Stimulated activated naive B cell treated with anti-CD40 and anti-IgM and Interleukin-4, amounts not matched to agents 10 μg/mL and 1 μg/mL and 100 μg/mL, for 72 hours (primary cell): ENCODE results near the gene PRMT7.
A peak's percentile ranks its signal among the peaks of the same experiment; 100 is the strongest.

ENCODE experiments used
- ATAC-seq, 2 donors: fragments of 150-1000 bp; cut with Tn5 transposase; replicated peaks; 2 replicates each; pipeline ENCODE4 v1.10.0; 2021; ENCODE audit warnings: moderate library complexity in 1 of 2
- DNase-seq: peaks from one replicate; pipeline ENCODE4 v3.0.0; 2021
- H3K27ac Mint-ChIP-seq: one replicate; pipeline ENCODE4 v1.8.0; 2022; ENCODE audit warnings: mild to moderate bottlenecking, mixed read lengths
- H3K27me3 Mint-ChIP-seq, 2 donors: one replicate each; pipeline ENCODE4 v1.8.0; 2022; ENCODE audit warnings: mixed read lengths in 2 of 2
- H3K36me3 Mint-ChIP-seq, 2 donors: one replicate each; pipeline ENCODE4 v1.8.0; 2022; ENCODE audit warnings: mixed read lengths in 2 of 2, mild to moderate bottlenecking in 1 of 2
- H3K4me1 Mint-ChIP-seq, 2 donors: one replicate each; pipeline ENCODE4 v1.8.0; 2022; ENCODE audit warnings: mixed read lengths in 2 of 2, mild to moderate bottlenecking in 1 of 2
- H3K4me3 Mint-ChIP-seq, 2 donors: one replicate each; pipeline ENCODE4 v1.8.0; 2022; ENCODE audit warnings: mild to moderate bottlenecking in 2 of 2, mixed read lengths in 2 of 2, moderate library complexity in 1 of 2
- H3K9me3 Mint-ChIP-seq, 2 donors: one replicate each; pipeline ENCODE4 v1.8.0; 2022; ENCODE audit warnings: mixed read lengths in 2 of 2, mild to moderate bottlenecking in 1 of 2

The PRMT7 gene

GRCh38 chr16:68395815-68396214, 85.0 kb downstream of the PRMT7 start:
- Mint-ChIP-seq H3K4me1 (peaks cover 0 to 3% of the 10 kb centered on the region in 2 donors), H3K9me3 (no peaks in the 10 kb centered on the region), H3K27me3 (peaks cover 5 to 7% of the 10 kb centered on the region in 2 donors), H3K36me3 (no peaks in the 10 kb centered on the region), H3K27ac (no peak overlapping the region), H3K4me3 (no peak overlapping the region)
- DNase-seq, result no peak
- ATAC-seq, result no peak

- ATAC-seq (peak; percentile 36 to 61), DNase-seq (no peak)
- Mint-ChIP-seq H3K36me3 (no peaks in the 10 kb centered on the region), H3K27ac (peak overlapping the region; percentile 72), H3K27me3 (peaks cover 5 to 7% of the 10 kb centered on the region in 2 donors), H3K9me3 (no peaks in the 10 kb centered on the region), H3K4me1 (peaks cover 0 to 3% of the 10 kb centered on the region in 2 donors), H3K4me3 (no peak overlapping the region)
These were observed 85.7 kb downstream of the PRMT7 start for GRCh38 chr16:68396481-68396880.

- H3K4me1 Mint-ChIP-seq, result peaks cover 0 to 3% of the 10 kb centered on the region in 2 donors
- DNase-seq (no peak), ATAC-seq (no peak)
- no peaks in the 10 kb centered on the region for H3K36me3 Mint-ChIP-seq
- no peaks in the 10 kb centered on the region for H3K9me3 Mint-ChIP-seq
- H3K27ac Mint-ChIP-seq, result no peak overlapping the region
- H3K4me3 Mint-ChIP-seq, result no peak overlapping the region
- H3K27me3 Mint-ChIP-seq, result peaks cover 5 to 7% of the 10 kb centered on the region in 2 donors
These were observed 86.9 kb downstream of the PRMT7 start for GRCh38 chr16:68397710-68398201.

GRCh38 chr16:68399456-68399855, 88.6 kb downstream of the PRMT7 start:
- Mint-ChIP-seq H3K36me3 (no peaks in the 10 kb centered on the region), H3K4me3 (no peak overlapping the region), H3K9me3 (no peaks in the 10 kb centered on the region), H3K27ac (no peak overlapping the region), H3K4me1 (peaks cover 0 to 3% of the 10 kb centered on the region in 2 donors), H3K27me3 (peaks cover 5 to 7% of the 10 kb centered on the region in 2 donors)
- ATAC-seq (no peak), DNase-seq (no peak)

- Mint-ChIP-seq H3K9me3 (no peaks in the 10 kb centered on the region), H3K4me3 (no peak overlapping the region), H3K27ac (no peak overlapping the region), H3K27me3 (peaks cover 5 to 7% of the 10 kb centered on the region in 2 donors), H3K4me1 (peaks cover 0 to 3% of the 10 kb centered on the region in 2 donors), H3K36me3 (no peaks in the 10 kb centered on the region)
- peak; percentile 31 to 38 for ATAC-seq
- no peak for DNase-seq
These were observed 89.5 kb downstream of the PRMT7 start for GRCh38 chr16:68400083-68400923.

GRCh38 chr16:68400924-68401460, 90.2 kb downstream of the PRMT7 start:
- DNase-seq, result no peak
- Mint-ChIP-seq H3K27me3 (peaks cover 5 to 7% of the 10 kb centered on the region in 2 donors), H3K9me3 (no peaks in the 10 kb centered on the region), H3K4me3 (no peak overlapping the region), H3K27ac (no peak overlapping the region), H3K36me3 (no peaks in the 10 kb centered on the region), H3K4me1 (peaks cover 0 to 3% of the 10 kb centered on the region in 2 donors)
- ATAC-seq, result no peak

GRCh38 chr16:68401871-68402747, 91.3 kb downstream of the PRMT7 start:
- Mint-ChIP-seq H3K4me3 (no peak overlapping the region), H3K9me3 (no peaks in the 10 kb centered on the region), H3K27ac (no peak overlapping the region), H3K27me3 (peaks cover 5 to 14% of the 10 kb centered on the region in 2 donors), H3K4me1 (no peaks in the 10 kb centered on the region), H3K36me3 (no peaks in the 10 kb centered on the region)
- DNase-seq (no peak), ATAC-seq (no peak)

GRCh38 chr16:68402748-68403040, 91.9 kb downstream of the PRMT7 start:
- no peak for DNase-seq
- Mint-ChIP-seq H3K27ac (no peak overlapping the region), H3K36me3 (no peaks in the 10 kb centered on the region), H3K4me3 (no peak overlapping the region), H3K4me1 (no peaks in the 10 kb centered on the region), H3K27me3 (peaks cover under 1 to 8% of the 10 kb centered on the region in 2 donors), H3K9me3 (no peaks in the 10 kb centered on the region)
- no peak for ATAC-seq

- Mint-ChIP-seq H3K27ac (no peak overlapping the region), H3K27me3 (peaks cover 0 to 7% of the 10 kb centered on the region in 2 donors), H3K36me3 (no peaks in the 10 kb centered on the region), H3K4me1 (no peaks in the 10 kb centered on the region), H3K4me3 (no peak overlapping the region), H3K9me3 (no peaks in the 10 kb centered on the region)
- DNase-seq (no peak), ATAC-seq (no peak)
These were observed 92.4 kb downstream of the PRMT7 start for GRCh38 chr16:68403177-68403576.

GRCh38 chr16:68403704-68404103, 92.9 kb downstream of the PRMT7 start:
- DNase-seq (no peak), ATAC-seq (no peak)
- Mint-ChIP-seq H3K4me3 (no peak overlapping the region), H3K9me3 (no peaks in the 10 kb centered on the region), H3K27me3 (peaks cover 0 to 7% of the 10 kb centered on the region in 2 donors), H3K4me1 (no peaks in the 10 kb centered on the region), H3K27ac (no peak overlapping the region), H3K36me3 (no peaks in the 10 kb centered on the region)

GRCh38 chr16:68404736-68405345, 94.0 kb downstream of the PRMT7 start:
- H3K4me1 Mint-ChIP-seq, result peaks cover 1 to 2% of the 10 kb centered on the region in 2 donors
- H3K27me3 Mint-ChIP-seq, result peaks cover 0 to 7% of the 10 kb centered on the region in 2 donors
- no peak overlapping the region for H3K27ac Mint-ChIP-seq
- no peaks in the 10 kb centered on the region for H3K36me3 Mint-ChIP-seq
- no peak for DNase-seq
- ATAC-seq, result no peak
- no peaks in the 10 kb centered on the region for H3K9me3 Mint-ChIP-seq
- no peak overlapping the region for H3K4me3 Mint-ChIP-seq

- Mint-ChIP-seq H3K27ac (no peak overlapping the region), H3K9me3 (no peaks in the 10 kb centered on the region), H3K36me3 (no peaks in the 10 kb centered on the region), H3K4me3 (no peak overlapping the region), H3K27me3 (peaks cover 5 to 7% of the 10 kb centered on the region in 2 donors), H3K4me1 (peaks cover 4 to 7% of the 10 kb centered on the region in 2 donors)
- ATAC-seq (no peak), DNase-seq (no peak)
These were observed 95.8 kb downstream of the PRMT7 start for GRCh38 chr16:68406458-68407152.
